GM12864 (cell line): ENCODE results near the gene PDE12.
A peak's percentile ranks its signal among the peaks of the same experiment; 100 is the strongest.
"Not testable (repeated sequence)": the region's sequence is repeated elsewhere in the genome, so short reads cannot be mapped to it uniquely, and the experiment has no call there.

Experiments used
- DNase-seq: peaks from one replicate; pipeline ENCODE4 v3.0.0-alpha.2; 2011; ENCODE audit warnings: low read depth
- H3K4me3 ChIP-seq: 2 replicates; pipeline ENCODE4 v1.5.1; 2011; ENCODE audit warnings: mild to moderate bottlenecking, low read depth, low read length, control low read depth
- CTCF ChIP-seq: IDR thresholded peaks from 2 replicates; pipeline ENCODE4 v1.5.1; 2011; ENCODE audit warnings: low read depth, mild to moderate bottlenecking, moderate library complexity, low read length, control low read depth, inconsistent platforms; ENCODE audit errors: missing control alignments

The PDE12 gene

GRCh38 chr3:57596495-57597126 lies 40.5 kb downstream of the PDE12 start:
- peak; percentile 10 for DNase-seq
- peak overlapping the region; percentile 94 for H3K4me3 ChIP-seq
- TF ChIP-seq CTCF = no peak

GRCh38 chr3:57597127-57597923 lies 41.3 kb downstream of the PDE12 start, which contains the start of gene ARF4:
Gene ARF4, minus strand, starts transcription at chr3:57597344. Its CDS starts 204 bp downstream, at chr3:57597140.
- peak; percentile 99 for DNase-seq
- H3K4me3 ChIP-seq = peak within 1 kb of the TSS; percentile 94
- no peak for TF ChIP-seq CTCF

- no peak for DNase-seq
- no peak for TF ChIP-seq CTCF
- peak overlapping the region; percentile 69 for H3K4me3 ChIP-seq
Measured at GRCh38 chr3:57598765-57599360, 42.8 kb downstream of the PDE12 start.

- no peak for TF ChIP-seq CTCF
- no peak for DNase-seq
- no peak overlapping the region for H3K4me3 ChIP-seq
Measured at GRCh38 chr3:57600195-57600594, 44.1 kb downstream of the PDE12 start.

- DNase-seq = no peak
- H3K4me3 ChIP-seq = no peak overlapping the region
- no peak for TF ChIP-seq CTCF
Measured at GRCh38 chr3:57604971-57605370, 48.9 kb downstream of the PDE12 start.

GRCh38 chr3:57605683-57606082 lies 49.6 kb downstream of the PDE12 start:
- no peak for DNase-seq
- TF ChIP-seq CTCF = no peak
- H3K4me3 ChIP-seq = no peak overlapping the region

- DNase-seq, H3K4me3 ChIP-seq: not testable (repeated sequence)
Measured at GRCh38 chr3:57611870-57612269, 55.8 kb downstream of the PDE12 start.
